ENCODE results near the gene CDCA5.

GRCh38 chr11:65085446-65085845, 1.6 kb upstream of the CDCA5 start:
- TF ChIP-seq CTCF (conservative IDR thresholded peaks at IDR 0.05; ENCODE audit: low read length) (no peak), EZH2phosphoT487 (IDR thresholded peaks at IDR 0.05; ENCODE audit: borderline replicate concordance) (no peak)

Data from Loucy (cell line).